Mesothelial cell of epicardium (in vitro differentiated cells): ENCODE measurements around the gene CLIP4. TPM values are rescaled to one million over a fixed set of nuclear protein-coding genes. Genes with fewer than 3 reads are reported as not detected.

Experiments used
- DNase-seq, 2 experiments: peaks; one replicate each; pipeline ENCODE4 v3.0.0; 2021; ENCODE audit warnings: low spot score in 2 of 2; ENCODE audit not compliant: unreplicated experiment in 2 of 2
- H3K27ac Mint-ChIP-seq: 2 replicates; pipeline ENCODE4 v1.8.0; 2021; ENCODE audit warnings: mixed read lengths
- H3K27me3 Mint-ChIP-seq: 2 replicates; pipeline ENCODE4 v1.8.0; 2021; ENCODE audit warnings: low read depth, mixed read lengths
- H3K36me3 Mint-ChIP-seq: 2 replicates; pipeline ENCODE4 v1.8.0; 2021; ENCODE audit warnings: mixed read lengths
- H3K4me1 Mint-ChIP-seq: 2 replicates; pipeline ENCODE4 v1.8.0; 2021; ENCODE audit warnings: mixed read lengths
- H3K4me3 Mint-ChIP-seq: 2 replicates; pipeline ENCODE4 v1.8.0; 2021; ENCODE audit warnings: mild to moderate bottlenecking, moderate library complexity, mixed read lengths
- H3K9me3 Mint-ChIP-seq: 2 replicates; pipeline ENCODE4 v1.8.0; 2021; ENCODE audit warnings: mixed read lengths
- total RNA-seq: library from RNA; stranded (reverse); gene quantifications from 3 replicates; pipeline ENCODE4 v1.2.1, GENCODE V29; 2021
- TF ChIP-seq, protein P1 (sequence below): fragments of 200-600 bp; sonication (generic); IDR thresholded peaks from one replicate; pipeline ENCODE4 v1.5.0; 2021; ENCODE audit warnings: antibody characterized with exemption; ENCODE audit not compliant: unreplicated experiment

CLIP4 gene
- total RNA-seq, 1 donor from 2014 or later, result 31.7 TPM

DNA sequence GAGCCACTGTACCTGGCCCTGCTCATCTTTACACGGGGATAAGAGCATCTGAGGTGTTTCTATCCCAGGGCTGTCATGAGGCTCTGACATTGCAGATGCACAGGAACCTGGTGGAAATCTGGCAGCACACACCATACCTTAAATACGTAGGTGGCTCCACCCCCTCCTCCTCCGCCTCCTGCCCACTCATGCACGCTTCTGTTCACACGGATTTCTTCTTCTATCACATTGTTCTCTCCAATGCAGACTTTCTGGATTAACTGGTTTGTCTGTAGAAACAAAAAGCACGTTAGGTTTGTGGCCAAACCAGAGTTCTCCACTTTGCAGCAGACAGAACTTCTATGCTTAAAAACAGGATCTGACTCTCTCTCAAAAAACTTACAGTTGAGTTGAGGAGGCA, 118.2 kb downstream of the CLIP4 start:
- H3K4me3 Mint-ChIP-seq, result no peak overlapping the region
- TF ChIP-seq, protein P1, sequence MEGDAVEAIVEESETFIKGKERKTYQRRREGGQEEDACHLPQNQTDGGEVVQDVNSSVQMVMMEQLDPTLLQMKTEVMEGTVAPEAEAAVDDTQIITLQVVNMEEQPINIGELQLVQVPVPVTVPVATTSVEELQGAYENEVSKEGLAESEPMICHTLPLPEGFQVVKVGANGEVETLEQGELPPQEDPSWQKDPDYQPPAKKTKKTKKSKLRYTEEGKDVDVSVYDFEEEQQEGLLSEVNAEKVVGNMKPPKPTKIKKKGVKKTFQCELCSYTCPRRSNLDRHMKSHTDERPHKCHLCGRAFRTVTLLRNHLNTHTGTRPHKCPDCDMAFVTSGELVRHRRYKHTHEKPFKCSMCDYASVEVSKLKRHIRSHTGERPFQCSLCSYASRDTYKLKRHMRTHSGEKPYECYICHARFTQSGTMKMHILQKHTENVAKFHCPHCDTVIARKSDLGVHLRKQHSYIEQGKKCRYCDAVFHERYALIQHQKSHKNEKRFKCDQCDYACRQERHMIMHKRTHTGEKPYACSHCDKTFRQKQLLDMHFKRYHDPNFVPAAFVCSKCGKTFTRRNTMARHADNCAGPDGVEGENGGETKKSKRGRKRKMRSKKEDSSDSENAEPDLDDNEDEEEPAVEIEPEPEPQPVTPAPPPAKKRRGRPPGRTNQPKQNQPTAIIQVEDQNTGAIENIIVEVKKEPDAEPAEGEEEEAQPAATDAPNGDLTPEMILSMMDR, result no peak
- H3K27ac Mint-ChIP-seq, result peak overlapping the region; percentile 83
- DNase-seq, result no peak
- peaks cover 21% of the 10 kb centered on the region for H3K27me3 Mint-ChIP-seq
- peaks cover 8% of the 10 kb centered on the region for H3K4me1 Mint-ChIP-seq
- H3K36me3 Mint-ChIP-seq, result no peaks in the 10 kb centered on the region
- H3K9me3 Mint-ChIP-seq, result no peaks in the 10 kb centered on the region

GRCh38 chr2:29235411-29235810, 120.2 kb downstream of the CLIP4 start:
- no peak overlapping the region for H3K27ac Mint-ChIP-seq

DNA sequence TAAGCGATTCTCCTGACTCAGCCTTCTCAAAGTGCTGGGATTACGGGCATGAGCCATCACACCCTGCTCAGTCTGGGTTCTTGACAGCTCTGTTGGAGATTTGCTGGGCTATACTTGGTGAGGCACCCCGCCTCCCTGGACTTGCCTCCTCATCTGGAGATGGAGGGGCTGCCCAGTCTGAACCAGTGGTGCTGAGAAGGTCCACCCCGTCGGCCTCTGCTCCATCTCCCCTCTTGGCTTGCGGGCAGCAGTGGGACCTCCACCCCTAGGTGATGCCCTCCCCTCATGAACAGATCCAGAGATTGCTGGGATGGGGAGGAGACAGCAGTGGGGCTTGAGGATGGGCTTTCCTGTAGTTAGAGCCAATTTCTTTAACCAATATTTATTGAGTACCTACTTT, 120.9 kb downstream of the CLIP4 start:
- TF ChIP-seq, protein P1, result no peak
- H3K27me3 Mint-ChIP-seq, result peaks cover 33% of the 10 kb centered on the region

More at GRCh38 chr2:29235411-29235810, 120.2 kb downstream of the CLIP4 start:
- Mint-ChIP-seq H3K4me1 (peaks cover 7% of the 10 kb centered on the region), H3K36me3 (no peaks in the 10 kb centered on the region), H3K4me3 (no peak overlapping the region), H3K27me3 (peaks cover 27% of the 10 kb centered on the region), H3K9me3 (no peaks in the 10 kb centered on the region)
- TF ChIP-seq, protein P1, result no peak
- no peak for DNase-seq

GRCh38 chr2:29238497-29238896, 123.3 kb downstream of the CLIP4 start:
- DNase-seq, result no peak
- no peaks in the 10 kb centered on the region for H3K36me3 Mint-ChIP-seq
- H3K4me3 Mint-ChIP-seq, result no peak overlapping the region
- TF ChIP-seq, protein P1, result no peak
- H3K4me1 Mint-ChIP-seq, result peaks cover 7% of the 10 kb centered on the region
- peaks cover 40% of the 10 kb centered on the region for H3K27me3 Mint-ChIP-seq
- no peak overlapping the region for H3K27ac Mint-ChIP-seq
- H3K9me3 Mint-ChIP-seq, result no peaks in the 10 kb centered on the region

More for the DNA sequence above, 120.9 kb downstream of the CLIP4 start:
- no peaks in the 10 kb centered on the region for H3K36me3 Mint-ChIP-seq
- no peaks in the 10 kb centered on the region for H3K9me3 Mint-ChIP-seq
- peaks cover 7% of the 10 kb centered on the region for H3K4me1 Mint-ChIP-seq
- H3K27ac Mint-ChIP-seq, result no peak overlapping the region
- no peak overlapping the region for H3K4me3 Mint-ChIP-seq
- DNase-seq, result no peak

Other genes starting within 250 kb of the CLIP4 start
- 18.6 to 19.2 TPM (median 19.1 TPM) in 3 replicates for gene TRMT61B, start 245.1 kb upstream of the CLIP4 start, total RNA-seq
- 65.3 to 66.9 TPM (median 65.5 TPM) in 3 replicates for gene WDR43, start 220.7 kb upstream of the CLIP4 start, total RNA-seq
- 0.16 to 0.40 TPM (median 0.38 TPM) in 3 replicates for gene TOGARAM2, start 134.1 kb upstream of the CLIP4 start, total RNA-seq
- gene PCARE, start 40.9 kb upstream of the CLIP4 start, total RNA-seq, result 0.07 to 0.22 TPM (median 0.09 TPM) in 3 replicates